Astrocyte of the hippocampus (primary cell): ENCODE measurements around the gene CHST10.
A peak's percentile ranks its signal among the peaks of the same experiment; 100 is the strongest.
"Not testable (repeated sequence)": the region's sequence is repeated elsewhere in the genome, so short reads cannot be mapped to it uniquely, and the experiment has no call there.

Experiments used
- DNase-seq: peaks from one replicate; pipeline ENCODE4 v3.0.0; 2011; ENCODE audit warnings: low read depth, low spot score

CHST10 gene

DNA sequence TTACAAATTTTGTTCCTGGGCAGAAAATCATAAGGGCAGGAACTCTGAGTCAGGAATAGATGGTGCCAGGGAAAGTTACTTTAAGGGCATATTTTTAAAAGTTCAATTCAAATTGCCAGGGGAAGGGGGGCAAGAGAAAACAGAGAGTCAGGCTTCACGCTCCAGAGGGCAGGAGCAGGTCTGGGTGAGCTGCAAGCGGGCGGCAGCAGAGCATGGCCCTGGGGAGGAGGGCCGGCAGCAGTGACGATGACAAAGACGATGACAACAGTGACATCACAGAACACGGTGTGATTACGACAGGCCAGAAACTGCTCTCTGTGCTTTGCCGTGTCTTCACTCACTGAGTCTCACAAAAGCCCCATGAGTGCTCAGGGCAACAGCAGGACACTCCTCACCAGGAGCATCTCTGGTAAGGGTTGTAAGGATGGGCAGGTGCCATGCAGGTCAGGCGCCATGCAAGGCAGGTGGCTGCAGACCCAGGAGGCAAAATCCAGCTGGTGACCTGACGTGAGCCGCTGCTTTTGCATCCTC, 23.3 kb downstream of the CHST10 start:
- DNase-seq, result no peak

GRCh38 chr2:100393362-100393761, 24.1 kb downstream of the CHST10 start:
- no peak for DNase-seq

DNA sequence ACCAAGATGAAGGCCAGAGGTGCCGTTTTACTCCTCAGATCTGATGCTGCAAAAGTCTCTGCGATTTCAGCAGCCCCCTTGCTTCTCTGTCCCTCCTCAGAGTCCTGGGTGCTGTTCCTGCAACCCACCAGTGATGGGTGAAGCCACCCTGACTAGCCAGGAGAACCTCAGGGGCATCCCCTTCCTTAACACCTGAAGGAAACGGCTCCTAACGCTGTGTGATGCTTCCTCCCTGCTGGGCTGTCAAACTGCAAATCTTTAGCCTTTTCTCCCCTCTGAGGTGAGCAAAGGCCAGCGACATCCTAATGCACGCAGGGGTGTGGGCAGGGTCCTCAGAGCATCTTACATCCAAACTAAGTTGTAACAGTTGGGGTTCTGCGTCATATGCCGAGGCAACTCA, 24.8 kb downstream of the CHST10 start:
- no peak for DNase-seq

- no peak for DNase-seq
Measured at GRCh38 chr2:100391735-100392515, 25.5 kb downstream of the CHST10 start.

DNA sequence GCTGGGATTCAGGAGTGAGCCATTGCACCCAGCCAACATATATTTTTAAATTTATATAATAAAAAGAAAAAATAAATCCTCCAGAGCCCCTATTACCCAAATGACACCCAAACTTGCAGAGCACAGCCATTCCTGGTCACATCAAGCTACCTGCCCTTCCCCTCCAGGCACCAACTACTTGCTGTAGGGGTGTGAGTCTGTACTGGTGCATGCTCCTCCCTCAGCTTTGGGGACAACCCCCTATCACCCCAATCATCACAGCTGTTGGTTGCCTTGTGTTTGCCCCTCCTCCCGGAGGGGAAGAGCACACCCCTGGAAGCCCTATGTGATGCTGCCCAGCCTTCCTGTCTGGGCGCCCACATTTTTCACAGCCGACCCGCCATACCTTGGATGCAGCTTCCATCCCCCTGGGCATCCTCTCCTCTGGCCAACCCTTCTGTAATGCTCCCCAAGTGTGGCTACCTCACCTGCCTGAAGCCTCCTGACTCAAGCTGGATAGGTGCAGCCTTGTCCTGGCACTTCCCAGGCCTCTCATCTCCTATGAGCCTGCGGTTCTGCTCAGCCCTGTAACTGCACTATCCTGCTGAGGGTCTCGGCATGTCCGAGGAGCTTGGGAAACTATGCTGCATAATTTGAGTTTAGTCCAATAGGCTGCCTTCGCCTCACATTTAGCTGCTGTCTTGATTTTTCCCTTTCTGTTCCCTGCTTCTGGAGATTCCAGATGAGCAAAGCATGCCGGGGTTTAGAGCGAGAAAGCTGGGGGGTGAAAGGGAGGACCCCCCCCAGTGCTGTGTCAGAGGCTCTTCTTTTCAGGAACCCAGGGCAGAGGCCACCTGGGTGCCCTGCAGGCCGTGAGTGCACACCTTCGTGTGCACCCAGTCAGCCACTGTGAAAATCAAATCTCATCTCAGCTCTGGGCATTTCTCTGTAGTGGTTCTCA, 27.2 kb downstream of the CHST10 start:
- DNase-seq, result no peak

DNA sequence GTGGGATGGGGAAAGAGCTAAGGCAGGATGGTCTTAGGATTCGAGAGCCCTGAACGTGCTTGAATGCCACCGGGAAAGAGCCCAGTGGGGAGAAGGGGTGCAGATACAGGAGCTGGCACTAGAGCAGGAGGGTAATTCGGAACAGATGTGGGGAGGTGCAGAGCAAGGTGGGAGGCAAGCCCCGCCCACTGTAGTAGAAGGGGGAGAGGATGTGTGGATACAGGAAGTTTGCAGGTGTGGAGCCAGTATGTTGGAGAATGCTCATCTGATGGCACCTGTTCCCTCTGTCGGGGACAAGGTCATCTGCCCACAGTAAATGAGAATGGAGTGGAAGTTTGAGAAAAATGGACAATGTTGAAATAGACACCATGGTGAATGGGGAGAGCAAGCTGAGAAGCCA, 28.8 kb downstream of the CHST10 start:
- no peak for DNase-seq

DNA sequence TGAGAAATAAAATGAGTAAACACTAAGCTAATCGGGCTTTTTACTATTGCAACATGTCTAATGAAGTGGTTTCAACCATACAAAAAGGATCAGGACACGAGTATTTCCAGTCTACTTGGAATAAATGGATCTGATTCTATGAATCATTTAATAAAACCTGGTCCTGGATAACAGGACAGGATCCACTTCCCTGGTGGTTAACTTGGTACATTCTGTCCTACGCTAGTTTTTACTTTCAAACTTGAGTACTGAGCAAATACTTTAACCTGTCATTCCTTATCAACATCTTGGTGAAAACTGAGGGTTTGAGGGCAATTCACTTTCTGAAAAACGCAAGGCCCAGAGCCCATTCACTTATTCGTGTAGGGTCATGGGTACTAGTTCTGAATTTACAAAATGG, 33.5 kb downstream of the CHST10 start:
- DNase-seq, result no peak

DNA sequence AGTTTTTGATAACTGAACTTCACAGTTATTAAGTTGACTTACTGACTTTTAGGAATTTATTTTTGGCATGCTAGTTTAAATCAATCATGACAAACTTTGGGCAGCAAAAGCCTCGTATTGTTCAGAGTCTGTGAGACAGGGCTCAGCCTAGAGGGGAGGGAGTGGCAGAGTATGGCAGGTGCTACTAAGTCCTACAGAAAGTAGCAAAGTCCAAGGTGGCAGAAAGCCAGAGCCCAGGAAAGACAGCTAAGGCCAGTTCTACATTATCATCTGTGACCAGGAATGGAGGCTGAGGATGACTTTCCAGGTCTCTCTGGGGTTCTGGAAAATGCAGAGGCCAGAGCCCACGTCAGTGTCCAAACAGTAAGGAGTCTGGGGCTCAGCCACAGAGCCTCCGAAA, 34.2 kb downstream of the CHST10 start:
- no peak for DNase-seq

DNA sequence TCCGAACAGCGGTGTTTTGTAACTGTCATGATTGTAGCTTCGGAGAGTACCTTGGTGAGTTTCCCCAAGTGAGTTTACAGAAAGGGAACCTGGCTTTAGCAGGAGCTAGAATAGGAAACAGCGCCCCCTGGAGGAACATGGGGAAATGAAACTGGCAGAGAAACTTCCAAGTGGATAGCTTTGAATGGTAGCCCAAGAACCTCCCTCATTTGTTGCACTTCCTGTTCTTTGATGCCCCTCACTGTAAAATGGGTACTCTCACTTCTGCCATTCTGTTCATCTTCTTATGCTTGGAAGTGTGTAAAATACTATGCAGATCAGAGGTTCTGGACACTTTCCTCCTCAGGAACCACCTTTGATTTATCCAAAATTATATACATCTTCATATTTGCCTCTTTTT, 36.2 kb downstream of the CHST10 start:
- DNase-seq, result peak; percentile 88

- no peak for DNase-seq
Measured at GRCh38 chr2:100380681-100381080, 36.8 kb downstream of the CHST10 start.

DNA sequence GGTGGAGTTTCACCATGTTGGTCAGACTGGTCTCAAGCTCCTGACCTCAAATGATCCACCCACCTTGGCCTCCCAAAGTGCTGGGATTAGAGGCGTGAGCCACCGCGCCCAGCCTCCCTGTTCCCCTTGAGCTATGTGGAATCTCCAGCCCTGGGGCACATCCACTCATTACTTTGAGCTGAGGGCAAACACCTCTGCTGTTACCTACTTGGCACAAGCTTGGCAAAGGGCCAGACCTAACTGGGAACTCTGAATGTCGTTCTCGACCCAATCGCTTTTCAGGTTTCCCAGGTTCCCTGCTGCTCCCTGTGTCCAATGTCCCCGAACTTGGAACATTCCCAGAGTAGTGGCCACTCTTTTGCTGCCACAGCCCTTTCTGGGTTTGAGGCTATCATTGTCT, 40.6 kb downstream of the CHST10 start:
- DNase-seq, result no peak

DNA sequence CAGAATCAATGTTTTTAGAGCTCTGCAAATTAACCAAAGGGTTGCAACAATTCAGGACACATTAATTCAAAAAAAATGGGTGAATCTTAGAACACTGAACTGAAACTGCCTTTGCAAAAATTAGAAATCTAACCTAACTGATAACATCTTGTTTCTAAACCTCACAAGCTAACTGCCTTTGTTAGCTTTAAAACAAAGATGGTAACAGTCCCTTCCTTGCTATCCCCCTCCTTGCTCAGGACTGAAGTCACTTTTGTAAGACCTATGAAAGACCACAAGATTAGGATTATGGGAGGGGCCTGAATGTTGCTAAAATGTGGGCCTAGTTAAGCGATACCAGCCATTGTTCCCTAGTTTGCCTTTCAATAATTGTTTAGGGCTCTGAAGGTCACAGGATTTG, 50.3 kb downstream of the CHST10 start:
- DNase-seq, result no peak

DNA sequence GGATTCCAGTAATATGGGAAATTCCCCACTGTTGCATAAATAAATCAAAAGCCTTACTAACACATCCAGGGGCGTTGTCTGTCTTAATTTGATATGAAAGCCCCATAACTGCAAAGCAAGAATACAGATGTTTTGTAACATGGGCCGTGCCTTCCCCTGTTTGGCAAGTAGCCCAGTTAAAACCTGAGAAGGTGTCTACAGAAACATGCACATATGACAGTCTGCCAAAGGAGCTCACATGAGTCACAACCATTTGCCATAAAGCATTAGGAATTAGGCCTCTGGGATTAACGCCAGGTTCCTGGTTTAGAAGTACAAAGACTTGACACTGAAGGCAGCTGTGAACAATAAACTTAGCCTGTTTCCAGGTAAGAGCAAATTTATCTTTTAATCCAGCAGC, 52.0 kb downstream of the CHST10 start:
- peak; percentile 92 for DNase-seq

DNA sequence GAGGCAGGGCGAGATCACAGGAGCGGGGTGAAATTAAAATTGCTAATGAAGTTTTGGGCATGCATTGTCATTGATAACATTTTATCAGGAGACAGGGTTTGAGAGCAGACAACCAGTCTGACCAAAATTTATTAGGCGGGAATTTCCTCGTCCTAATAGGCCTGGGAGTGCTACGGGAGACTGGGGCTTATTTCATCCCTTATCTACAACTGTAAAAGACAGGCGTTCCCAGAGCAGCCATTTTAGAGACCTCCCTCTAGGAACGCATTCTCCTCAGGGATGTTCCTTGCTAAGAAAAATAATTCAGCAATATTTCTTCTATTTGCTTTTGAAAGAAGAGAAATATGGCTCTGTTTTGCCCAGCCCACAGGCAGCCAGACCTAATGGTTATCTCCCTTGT, 55.2 kb downstream of the CHST10 start:
- not testable (repeated sequence) for DNase-seq

- DNase-seq, result no peak
Measured at GRCh38 chr2:100359576-100359975, 57.9 kb downstream of the CHST10 start.

GRCh38 chr2:100358554-100358953, 58.9 kb downstream of the CHST10 start:
- no peak for DNase-seq

- DNase-seq, result no peak
Measured at GRCh38 chr2:100352521-100352920, 64.9 kb downstream of the CHST10 start.

- DNase-seq, result peak; percentile 60
Measured at GRCh38 chr2:100350661-100351185, 66.7 kb downstream of the CHST10 start.

GRCh38 chr2:100345144-100345543, 72.3 kb downstream of the CHST10 start:
- DNase-seq, result not testable (repeated sequence)

DNA sequence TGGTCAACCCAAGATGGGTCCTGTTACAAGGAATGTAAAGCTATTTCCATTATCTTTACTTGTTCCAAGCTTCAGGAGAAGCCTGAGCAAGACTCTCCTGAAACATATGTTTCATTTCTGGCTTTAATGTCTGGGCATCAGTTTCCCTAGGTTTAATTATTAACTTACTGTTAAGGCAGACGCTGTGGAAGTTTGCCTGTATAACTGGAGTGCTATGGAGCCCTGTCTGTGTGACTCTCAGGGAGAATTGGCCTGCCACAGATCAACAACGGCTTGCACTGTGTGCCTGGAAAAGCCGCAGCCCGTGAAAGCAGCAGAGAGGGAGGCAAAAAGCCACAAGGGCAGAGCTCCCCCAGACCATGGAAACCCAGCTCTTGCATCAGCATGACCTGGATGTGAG, 73.0 kb downstream of the CHST10 start:
- DNase-seq, result no peak

- DNase-seq, result not testable (repeated sequence)
Measured at GRCh38 chr2:100342466-100342865, 75.0 kb downstream of the CHST10 start.
